ENCODE measurements around the gene GRID1. TPM values are rescaled to one million over a fixed set of nuclear protein-coding genes. Genes with fewer than 3 reads are reported as not detected.

The GRID1 gene
- total RNA-seq, 1 donor from 2014 or later = not detected

DNA sequence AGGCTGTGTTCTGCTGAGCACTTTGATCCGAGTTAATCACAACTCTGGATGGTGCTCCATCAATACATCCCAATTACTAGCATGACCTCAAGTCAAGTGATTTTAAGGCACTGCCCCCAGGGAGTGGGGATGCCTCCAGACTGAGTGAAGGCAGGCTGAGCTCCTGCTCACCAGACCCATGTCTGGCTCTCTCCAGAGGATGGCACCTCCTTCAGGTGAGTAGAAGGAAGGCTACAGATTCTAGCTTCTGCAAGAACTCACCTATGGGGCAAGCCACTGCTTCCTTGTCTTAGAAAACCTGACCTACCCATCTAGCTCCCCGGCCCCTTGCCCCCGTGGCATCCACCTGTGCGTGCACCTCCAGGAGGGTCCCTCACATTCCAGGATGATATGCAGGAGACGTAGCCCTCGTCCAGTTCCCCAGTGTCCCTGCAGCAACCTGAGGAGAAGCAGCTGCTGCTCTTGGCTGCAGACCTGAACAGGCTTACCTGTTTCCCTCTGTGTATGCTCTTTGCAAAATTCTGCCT lies 390.3 kb downstream of the GRID1 start:
- no peak for DNase-seq
- Mint-ChIP-seq H3K27me3 (peaks cover 11% of the 10 kb centered on the region), H3K4me1 (no peaks in the 10 kb centered on the region), H3K36me3 (ENCODE audit: low read depth) (no peaks in the 10 kb centered on the region), H3K9me3 (peaks cover 3% of the 10 kb centered on the region), H3K4me3 (no peak overlapping the region), H3K27ac (no peak overlapping the region)
- TF ChIP-seq, protein P1, sequence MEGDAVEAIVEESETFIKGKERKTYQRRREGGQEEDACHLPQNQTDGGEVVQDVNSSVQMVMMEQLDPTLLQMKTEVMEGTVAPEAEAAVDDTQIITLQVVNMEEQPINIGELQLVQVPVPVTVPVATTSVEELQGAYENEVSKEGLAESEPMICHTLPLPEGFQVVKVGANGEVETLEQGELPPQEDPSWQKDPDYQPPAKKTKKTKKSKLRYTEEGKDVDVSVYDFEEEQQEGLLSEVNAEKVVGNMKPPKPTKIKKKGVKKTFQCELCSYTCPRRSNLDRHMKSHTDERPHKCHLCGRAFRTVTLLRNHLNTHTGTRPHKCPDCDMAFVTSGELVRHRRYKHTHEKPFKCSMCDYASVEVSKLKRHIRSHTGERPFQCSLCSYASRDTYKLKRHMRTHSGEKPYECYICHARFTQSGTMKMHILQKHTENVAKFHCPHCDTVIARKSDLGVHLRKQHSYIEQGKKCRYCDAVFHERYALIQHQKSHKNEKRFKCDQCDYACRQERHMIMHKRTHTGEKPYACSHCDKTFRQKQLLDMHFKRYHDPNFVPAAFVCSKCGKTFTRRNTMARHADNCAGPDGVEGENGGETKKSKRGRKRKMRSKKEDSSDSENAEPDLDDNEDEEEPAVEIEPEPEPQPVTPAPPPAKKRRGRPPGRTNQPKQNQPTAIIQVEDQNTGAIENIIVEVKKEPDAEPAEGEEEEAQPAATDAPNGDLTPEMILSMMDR (IDR thresholded peaks at IDR 0.05) = no peak
- ChIA-PET POLR2A (no interaction called here), CTCF (no interaction called here)
- ATAC-seq (ENCODE audit: low read depth) = no peak
- intact Hi-C loops (cut with micrococcal nuclease) = no loop called here

DNA sequence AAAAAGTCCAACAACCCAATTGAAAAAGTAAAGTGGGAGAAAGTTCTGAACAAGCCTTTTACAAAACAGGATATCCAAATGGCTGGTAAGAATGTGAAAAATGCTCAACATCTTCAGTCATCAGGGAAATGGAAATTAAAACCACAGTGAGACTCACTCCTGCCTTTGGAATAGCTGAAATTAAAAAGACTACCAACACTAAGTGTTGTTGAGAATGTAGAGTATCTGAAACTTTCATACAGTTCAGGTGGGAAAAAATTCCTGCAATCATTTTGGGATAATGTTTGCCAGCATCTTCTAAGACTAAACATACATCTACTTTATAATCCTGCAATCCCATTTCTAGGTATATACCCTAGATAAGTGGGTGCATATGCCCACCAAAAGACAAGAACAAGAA lies 395.1 kb downstream of the GRID1 start:
- intact Hi-C loops (cut with micrococcal nuclease) = no loop called here
- Mint-ChIP-seq H3K27ac (no peak overlapping the region), H3K9me3 (peaks cover 6% of the 10 kb centered on the region), H3K4me3 (no peak overlapping the region), H3K36me3 (ENCODE audit: low read depth) (no peaks in the 10 kb centered on the region), H3K4me1 (no peaks in the 10 kb centered on the region), H3K27me3 (peaks cover 5% of the 10 kb centered on the region)
- DNase-seq (no peak), ATAC-seq (ENCODE audit: low read depth) (no peak)
- POLR2A ChIA-PET = no interaction called here
- CTCF ChIA-PET = no interaction called here
- TF ChIP-seq, protein P1 (IDR thresholded peaks at IDR 0.05) = no peak

DNA sequence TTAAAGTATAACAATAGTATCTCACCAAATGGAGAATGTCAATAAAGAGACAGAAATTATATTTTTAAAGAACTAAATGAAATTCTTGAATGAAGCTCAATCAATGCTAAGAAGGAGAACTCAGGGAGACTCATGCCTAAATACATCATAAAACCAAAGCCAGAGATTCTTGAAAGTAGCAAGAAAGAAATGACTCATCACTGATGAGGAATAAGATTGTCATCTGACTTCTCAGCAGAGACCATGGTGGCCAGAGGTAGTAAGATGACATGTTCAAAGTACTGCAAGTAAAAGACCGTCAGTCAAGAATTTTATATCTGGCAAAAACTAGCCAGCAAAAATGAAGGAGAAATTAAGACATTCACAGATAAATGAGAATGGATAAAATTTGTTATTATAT lies 399.0 kb downstream of the GRID1 start:
- DNase-seq (no peak), ATAC-seq (ENCODE audit: low read depth) (no peak)
- intact Hi-C loops (cut with micrococcal nuclease) = no loop called here
- no peak overlapping the region for H3K4me3 Mint-ChIP-seq
- no peaks in the 10 kb centered on the region for H3K4me1 Mint-ChIP-seq
- ChIA-PET POLR2A (no interaction called here), CTCF (no interaction called here)
- no peak overlapping the region for H3K27ac Mint-ChIP-seq
- no peaks in the 10 kb centered on the region for H3K36me3 Mint-ChIP-seq (ENCODE audit: low read depth)
- H3K27me3 Mint-ChIP-seq = peaks cover 20% of the 10 kb centered on the region
- H3K9me3 Mint-ChIP-seq = peaks cover 21% of the 10 kb centered on the region
- TF ChIP-seq, protein P1 (IDR thresholded peaks at IDR 0.05) = no peak

DNA sequence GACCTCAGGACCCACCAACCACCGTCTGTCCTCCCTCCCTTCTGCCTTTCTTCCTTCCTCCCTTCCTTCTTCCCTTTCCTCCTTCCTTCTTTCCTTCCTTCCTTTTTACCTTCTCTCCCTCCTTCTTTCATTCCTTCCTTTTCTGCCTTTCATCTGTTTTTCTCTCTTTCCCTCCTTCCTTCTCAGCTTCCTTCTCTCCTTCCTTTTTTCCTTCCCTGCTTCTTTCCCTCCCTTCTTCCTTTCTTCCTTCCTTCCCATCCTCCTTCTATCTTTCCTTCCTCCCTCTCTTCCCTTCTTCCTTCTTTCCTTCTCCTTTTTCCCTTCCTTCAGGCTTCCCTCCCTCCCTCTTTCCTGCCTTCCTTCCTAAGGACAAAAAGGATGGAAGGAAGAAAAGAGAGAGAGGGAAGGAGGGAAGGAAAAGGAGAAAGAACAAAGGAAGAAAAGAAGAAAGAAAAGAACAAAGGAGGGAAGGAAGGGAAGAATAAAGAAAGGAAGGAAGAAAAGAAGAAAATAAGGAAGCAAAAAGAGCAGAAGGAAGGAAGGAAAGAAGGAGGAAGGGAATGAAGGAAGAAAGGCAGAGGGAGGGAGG lies 405.0 kb downstream of the GRID1 start:
- no peak for ATAC-seq (ENCODE audit: low read depth)
- H3K9me3 Mint-ChIP-seq = peaks cover 21% of the 10 kb centered on the region
- intact Hi-C loops (cut with micrococcal nuclease) = no loop called here

DNA sequence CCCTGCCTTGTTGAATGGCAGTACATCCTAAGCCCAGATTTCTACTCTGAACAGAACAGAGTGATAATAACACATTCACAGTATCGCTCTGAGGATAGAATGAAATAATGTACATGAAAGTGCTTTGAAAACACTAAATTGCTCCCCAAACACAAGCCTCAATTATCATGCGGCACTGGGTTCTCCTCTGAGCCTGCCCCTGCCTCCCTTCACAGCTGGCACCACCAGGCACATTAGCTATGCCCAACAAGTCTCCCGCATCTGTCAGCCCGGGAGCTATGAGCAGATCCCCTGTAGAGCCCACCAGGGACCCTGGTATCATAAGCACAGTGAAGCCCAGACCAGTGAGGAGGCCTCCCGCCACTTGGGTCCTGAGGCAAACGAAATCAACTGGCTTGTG lies 405.5 kb downstream of the GRID1 start:
- no peak for ATAC-seq (ENCODE audit: low read depth)
- intact Hi-C loops (cut with micrococcal nuclease) = no loop called here
- Mint-ChIP-seq H3K9me3 (peaks cover 23% of the 10 kb centered on the region), H3K36me3 (ENCODE audit: low read depth) (no peaks in the 10 kb centered on the region), H3K4me1 (no peaks in the 10 kb centered on the region), H3K27ac (no peak overlapping the region), H3K27me3 (peaks cover 51% of the 10 kb centered on the region), H3K4me3 (no peak overlapping the region)
- ChIA-PET CTCF (no interaction called here), POLR2A (no interaction called here)
- no peak for DNase-seq
- TF ChIP-seq, protein P1 (IDR thresholded peaks at IDR 0.05) = no peak

More for the DNA sequence above, 405.0 kb downstream of the GRID1 start:
- ChIA-PET POLR2A (no interaction called here), CTCF (no interaction called here)
- H3K4me1 Mint-ChIP-seq = no peaks in the 10 kb centered on the region
- peaks cover 48% of the 10 kb centered on the region for H3K27me3 Mint-ChIP-seq
- no peak for DNase-seq
- TF ChIP-seq, protein P1 (IDR thresholded peaks at IDR 0.05) = no peak
- no peaks in the 10 kb centered on the region for H3K36me3 Mint-ChIP-seq (ENCODE audit: low read depth)
- H3K4me3 Mint-ChIP-seq = no peak overlapping the region
- H3K27ac Mint-ChIP-seq = no peak overlapping the region

Data from activated B cell treated with CpG ODN at 0.5 μM for 24 hours (primary cell).